Measurements from ENCODE around the gene LHFPL3.
"Not testable (repeated sequence)": the region's sequence is repeated elsewhere in the genome, so short reads cannot be mapped to it uniquely, and the experiment has no call there.

LHFPL3 gene

DNA sequence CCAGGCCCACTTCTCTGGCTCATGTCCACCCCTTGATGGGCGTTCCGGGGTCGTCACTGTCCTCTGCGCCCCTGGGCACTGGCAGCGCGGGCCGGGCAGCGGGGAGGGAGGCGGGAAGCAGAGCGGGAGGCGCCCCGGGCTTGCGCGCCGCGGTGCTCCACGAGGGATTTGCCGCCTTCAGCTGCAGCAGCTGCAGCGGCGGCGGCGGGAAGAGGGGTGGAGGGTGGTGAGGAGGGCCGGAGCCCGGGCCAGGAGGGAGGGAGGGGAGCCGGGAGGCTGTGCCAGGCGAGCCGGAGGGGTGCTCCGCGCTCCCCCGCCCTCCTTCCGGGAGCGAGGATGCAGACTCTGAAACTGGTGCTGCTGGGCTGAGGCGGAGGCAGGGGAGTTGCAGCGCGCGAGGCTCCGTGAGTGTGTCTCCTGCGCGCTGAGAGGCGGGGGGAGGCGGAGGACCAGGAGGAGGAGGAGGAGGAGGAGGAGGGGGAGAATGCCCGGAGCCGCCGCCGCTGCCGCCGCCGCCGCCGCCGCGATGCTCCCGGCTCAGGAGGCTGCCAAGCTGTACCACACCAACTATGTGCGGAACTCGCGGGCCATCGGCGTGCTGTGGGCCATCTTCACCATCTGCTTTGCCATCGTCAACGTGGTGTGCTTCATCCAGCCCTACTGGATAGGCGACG lies at the start of gene LHFPL3:
TSS of gene LHFPL3 (plus strand) at position 308 of the 674 bp plus-strand sequence.
- TF ChIP-seq, protein P1, sequence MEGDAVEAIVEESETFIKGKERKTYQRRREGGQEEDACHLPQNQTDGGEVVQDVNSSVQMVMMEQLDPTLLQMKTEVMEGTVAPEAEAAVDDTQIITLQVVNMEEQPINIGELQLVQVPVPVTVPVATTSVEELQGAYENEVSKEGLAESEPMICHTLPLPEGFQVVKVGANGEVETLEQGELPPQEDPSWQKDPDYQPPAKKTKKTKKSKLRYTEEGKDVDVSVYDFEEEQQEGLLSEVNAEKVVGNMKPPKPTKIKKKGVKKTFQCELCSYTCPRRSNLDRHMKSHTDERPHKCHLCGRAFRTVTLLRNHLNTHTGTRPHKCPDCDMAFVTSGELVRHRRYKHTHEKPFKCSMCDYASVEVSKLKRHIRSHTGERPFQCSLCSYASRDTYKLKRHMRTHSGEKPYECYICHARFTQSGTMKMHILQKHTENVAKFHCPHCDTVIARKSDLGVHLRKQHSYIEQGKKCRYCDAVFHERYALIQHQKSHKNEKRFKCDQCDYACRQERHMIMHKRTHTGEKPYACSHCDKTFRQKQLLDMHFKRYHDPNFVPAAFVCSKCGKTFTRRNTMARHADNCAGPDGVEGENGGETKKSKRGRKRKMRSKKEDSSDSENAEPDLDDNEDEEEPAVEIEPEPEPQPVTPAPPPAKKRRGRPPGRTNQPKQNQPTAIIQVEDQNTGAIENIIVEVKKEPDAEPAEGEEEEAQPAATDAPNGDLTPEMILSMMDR (IDR thresholded peaks at IDR 0.05; ENCODE audit: extremely low read depth, insufficient read depth, missing control alignments), result no peak
- DNase-seq (ENCODE audit: low spot score), result no peak
- in situ Hi-C loops (cut with MboI; ENCODE audit: low pct_unique_long_range_greater_than_20kb, low sequenced_read_pairs, unreplicated experiment), result no loop called here

GRCh38 chr7:104281685-104282084 lies 46.7 kb upstream of the LHFPL3 start:
- DNase-seq (ENCODE audit: low spot score); in situ Hi-C loops (cut with MboI; ENCODE audit: low pct_unique_long_range_greater_than_20kb, low sequenced_read_pairs, unreplicated experiment): not testable (repeated sequence)

DNA sequence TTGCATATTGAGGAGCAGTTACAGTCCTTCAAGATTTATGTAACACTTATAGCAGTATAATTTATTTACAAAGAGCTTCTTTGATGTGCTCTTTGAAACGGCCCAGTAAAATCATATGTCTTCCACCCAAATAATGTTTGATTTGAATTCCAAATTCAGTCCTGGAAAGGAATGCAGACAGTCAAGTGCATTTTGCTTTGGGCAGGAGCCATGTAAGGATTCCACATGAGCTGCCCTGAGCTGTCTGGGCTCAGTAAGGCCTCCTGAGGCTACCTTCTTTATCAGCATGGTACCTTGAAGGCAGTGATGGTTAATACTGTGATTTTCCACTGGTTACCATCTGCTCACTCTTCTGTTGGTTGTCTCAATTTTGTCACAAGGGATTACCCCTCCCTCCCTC lies 41.6 kb upstream of the LHFPL3 start:
- in situ Hi-C loops (cut with MboI; ENCODE audit: low pct_unique_long_range_greater_than_20kb, low sequenced_read_pairs, unreplicated experiment), result no loop called here
- TF ChIP-seq, protein P1 (IDR thresholded peaks at IDR 0.05; ENCODE audit: extremely low read depth, insufficient read depth, missing control alignments), result no peak
- DNase-seq (ENCODE audit: low spot score), result no peak

DNA sequence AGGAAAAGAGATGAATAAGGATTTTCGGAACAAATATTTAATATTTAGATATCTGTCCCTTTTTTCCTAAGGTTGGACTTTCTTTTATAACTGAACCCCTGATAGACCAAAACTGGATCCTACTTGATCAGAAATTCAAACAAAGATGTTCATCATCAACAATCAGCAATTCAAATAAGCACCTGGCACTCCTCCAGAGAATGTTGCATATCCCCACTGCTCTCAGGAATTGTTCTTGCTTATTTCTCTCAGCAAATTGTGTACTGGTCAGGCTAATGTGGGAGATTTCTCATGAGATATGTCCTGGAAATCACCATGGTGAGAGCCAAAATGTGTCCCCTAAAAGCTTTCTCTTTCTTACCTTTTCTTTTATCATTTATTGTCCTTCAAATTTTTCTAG lies 40.3 kb upstream of the LHFPL3 start:
- TF ChIP-seq, protein P1 (IDR thresholded peaks at IDR 0.05; ENCODE audit: extremely low read depth, insufficient read depth, missing control alignments), result no peak
- no peak for DNase-seq (ENCODE audit: low spot score)
- in situ Hi-C loops (cut with MboI; ENCODE audit: low pct_unique_long_range_greater_than_20kb, low sequenced_read_pairs, unreplicated experiment), result no loop called here

DNA sequence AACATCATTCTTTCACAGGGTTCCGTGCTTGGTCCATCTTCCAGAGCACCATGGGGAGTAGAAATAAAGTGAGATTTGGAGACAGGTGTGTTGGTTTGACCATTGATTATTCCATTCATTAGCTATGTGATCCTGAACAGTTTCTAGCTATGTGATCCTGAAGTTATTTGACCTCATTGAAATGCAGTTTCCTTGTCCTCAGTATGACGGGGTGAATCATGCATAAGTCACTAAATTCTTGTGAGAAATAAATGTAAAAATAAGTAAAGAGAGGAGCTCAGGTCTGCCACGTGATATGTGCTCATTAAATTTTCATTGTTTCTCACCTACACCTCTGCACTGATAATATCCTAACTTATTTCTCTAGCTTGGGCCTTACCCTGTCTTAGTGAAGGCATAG lies 34.1 kb upstream of the LHFPL3 start:
- in situ Hi-C loops (cut with MboI; ENCODE audit: low pct_unique_long_range_greater_than_20kb, low sequenced_read_pairs, unreplicated experiment), result no loop called here
- no peak for DNase-seq (ENCODE audit: low spot score)
- TF ChIP-seq, protein P1 (IDR thresholded peaks at IDR 0.05; ENCODE audit: extremely low read depth, insufficient read depth, missing control alignments), result no peak

DNA sequence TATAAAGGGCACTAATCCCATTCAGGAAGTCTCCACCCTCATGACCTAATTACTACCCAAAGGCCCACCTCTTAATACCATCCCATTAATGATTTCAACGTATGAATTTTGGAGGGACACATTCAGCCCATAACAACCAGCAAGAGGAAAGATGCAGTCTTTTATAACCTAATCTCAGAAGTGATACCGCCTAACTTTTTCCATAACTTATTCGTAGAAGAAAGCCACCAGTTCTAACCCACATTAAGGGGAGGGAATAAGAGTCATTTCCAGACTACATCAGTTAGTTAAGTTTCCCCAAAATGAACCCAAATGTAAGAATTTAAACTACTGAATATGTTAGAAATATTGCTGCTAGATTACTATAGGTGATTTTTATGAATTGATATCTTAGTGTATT lies 32.1 kb upstream of the LHFPL3 start:
- TF ChIP-seq, protein P1 (IDR thresholded peaks at IDR 0.05; ENCODE audit: extremely low read depth, insufficient read depth, missing control alignments), result no peak
- in situ Hi-C loops (cut with MboI; ENCODE audit: low pct_unique_long_range_greater_than_20kb, low sequenced_read_pairs, unreplicated experiment), result no loop called here
- DNase-seq (ENCODE audit: low spot score), result no peak

DNA sequence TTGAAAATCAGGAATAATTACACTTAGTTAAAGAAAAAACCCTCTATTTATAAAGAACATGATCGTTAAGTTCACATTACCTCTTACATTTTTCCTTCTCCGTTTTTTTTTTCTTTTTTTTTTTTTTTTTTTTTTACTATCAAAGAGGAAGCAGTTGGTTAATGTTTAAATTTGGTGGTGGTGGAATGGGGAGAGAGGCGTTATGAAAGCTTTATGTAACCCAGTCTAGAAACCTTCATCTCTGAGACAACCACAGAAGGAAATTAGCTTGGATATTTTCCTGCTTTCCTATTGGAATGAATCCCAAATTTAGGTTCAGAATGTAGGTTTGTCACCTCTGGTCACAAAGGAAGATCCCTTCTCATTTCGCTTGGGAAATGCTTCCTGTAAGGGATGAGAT lies 31.5 kb upstream of the LHFPL3 start:
- DNase-seq (ENCODE audit: low spot score), result no peak
- in situ Hi-C loops (cut with MboI; ENCODE audit: low pct_unique_long_range_greater_than_20kb, low sequenced_read_pairs, unreplicated experiment), result no loop called here
- TF ChIP-seq, protein P1 (IDR thresholded peaks at IDR 0.05; ENCODE audit: extremely low read depth, insufficient read depth, missing control alignments), result no peak

Data from GM13977 (cell line).